ENCODE measurements around the gene PSME3.
A peak's percentile ranks its signal among the peaks of the same experiment; 100 is the strongest.

PSME3 gene

GRCh38 chr17:42817866-42818265 lies 15.3 kb upstream of the PSME3 start:
- TF ChIP-seq CTCF (conservative IDR thresholded peaks at IDR 0.05; ENCODE audit: low read depth, low read length) = no peak
- no peak overlapping the region for H3K4me3 ChIP-seq (ENCODE audit: low read depth, low read length)
- DNase-seq (ENCODE audit: low read depth) = no peak

GRCh38 chr17:42818379-42818778 lies 14.8 kb upstream of the PSME3 start:
- DNase-seq (ENCODE audit: low read depth) = no peak
- H3K4me3 ChIP-seq (ENCODE audit: low read depth, low read length) = no peak overlapping the region
- TF ChIP-seq CTCF (conservative IDR thresholded peaks at IDR 0.05; ENCODE audit: low read depth, low read length) = no peak

GRCh38 chr17:42819939-42820535 lies 13.2 kb upstream of the PSME3 start:
- peak; percentile 76 for DNase-seq (ENCODE audit: low read depth)
- TF ChIP-seq CTCF (conservative IDR thresholded peaks at IDR 0.05; ENCODE audit: low read depth, low read length) = peak; percentile 89

GRCh38 chr17:42821176-42821575 lies 12.0 kb upstream of the PSME3 start:
- H3K4me3 ChIP-seq (ENCODE audit: low read depth, low read length) = no peak overlapping the region
- no peak for TF ChIP-seq CTCF (conservative IDR thresholded peaks at IDR 0.05; ENCODE audit: low read depth, low read length)
- no peak for DNase-seq (ENCODE audit: low read depth)

More at GRCh38 chr17:42819939-42820535, 13.2 kb upstream of the PSME3 start:
- H3K4me3 ChIP-seq (ENCODE audit: low read depth, low read length) = no peak overlapping the region

- no peak for TF ChIP-seq CTCF (conservative IDR thresholded peaks at IDR 0.05; ENCODE audit: low read depth, low read length)
- H3K4me3 ChIP-seq (ENCODE audit: low read depth, low read length) = no peak overlapping the region
- no peak for DNase-seq (ENCODE audit: low read depth)
Observed at GRCh38 chr17:42827472-42827871, 5.7 kb upstream of the PSME3 start.

- no peak for DNase-seq (ENCODE audit: low read depth)
- TF ChIP-seq CTCF (conservative IDR thresholded peaks at IDR 0.05; ENCODE audit: low read depth, low read length) = no peak
Observed at GRCh38 chr17:42830971-42831370, 2.2 kb upstream of the PSME3 start.

GRCh38 chr17:42832213-42832933 lies 824 bp upstream of the PSME3 start:
- no peak for TF ChIP-seq CTCF (conservative IDR thresholded peaks at IDR 0.05; ENCODE audit: low read depth, low read length)
- DNase-seq (ENCODE audit: low read depth) = no peak
- H3K4me3 ChIP-seq (ENCODE audit: low read depth, low read length) = peak overlapping the region; percentile 88

More at GRCh38 chr17:42830971-42831370, 2.2 kb upstream of the PSME3 start:
- no peak overlapping the region for H3K4me3 ChIP-seq (ENCODE audit: low read depth, low read length)
